ENCODE results near the gene ALG14. TPM values are rescaled to one million over a fixed set of nuclear protein-coding genes. Genes with fewer than 3 reads are reported as not detected.

ALG14 gene
- total RNA-seq (1 to 10 TPM in 2 of 4 donors, under 1 TPM in 2; 0.55 to 1.8 (median 1.1) TPM), polyA plus RNA-seq (1 to 10 TPM; 1.8 to 2.7 (median 1.8) TPM)

GRCh38 chr1:95072532-95073419 lies at the start of gene ALG14:
Gene ALG14, minus strand, starts transcription at chr1:95072951. Its CDS starts 53 bp downstream, at chr1:95072898.
- peak within 1 kb of the TSS; percentile 86 to 93 (median 92) for H3K27ac ChIP-seq
- H3K4me1 ChIP-seq: peaks cover 0 to 14% (median 10%) of the 10 kb centered on the region in 4 donors
- WGBS, 2 donors: 0% methylated on average over 53 of the region's 53 CpGs
- no peaks in the 10 kb centered on the region for H3K27me3 ChIP-seq
- H3K36me3 ChIP-seq: no peaks in the 10 kb centered on the region
- no peaks in the 10 kb centered on the region for H3K9me3 ChIP-seq
- intact Hi-C loops (cut with DNase I): loop anchor here (1.0 to 2.0 kb wide), 2 partner anchors 44 to 162 kb away; partner anchors contain the start of genes RWDD3 and TLCD4
- DNase-seq: peak; percentile 97
- H3K4me3 ChIP-seq: peak within 1 kb of the TSS; percentile 59 to 76 (median 73)
- TF ChIP-seq POLR2A (IDR thresholded peaks at IDR 0.05) (peak; percentile 85 to 93), POLR2AphosphoS5 (IDR thresholded peaks at IDR 0.05) (peak; percentile 89 to 98 (median 95)), CTCF (IDR thresholded peaks at IDR 0.05) (no peak), EP300 (IDR thresholded peaks at IDR 0.05) (no peak)

DNA sequence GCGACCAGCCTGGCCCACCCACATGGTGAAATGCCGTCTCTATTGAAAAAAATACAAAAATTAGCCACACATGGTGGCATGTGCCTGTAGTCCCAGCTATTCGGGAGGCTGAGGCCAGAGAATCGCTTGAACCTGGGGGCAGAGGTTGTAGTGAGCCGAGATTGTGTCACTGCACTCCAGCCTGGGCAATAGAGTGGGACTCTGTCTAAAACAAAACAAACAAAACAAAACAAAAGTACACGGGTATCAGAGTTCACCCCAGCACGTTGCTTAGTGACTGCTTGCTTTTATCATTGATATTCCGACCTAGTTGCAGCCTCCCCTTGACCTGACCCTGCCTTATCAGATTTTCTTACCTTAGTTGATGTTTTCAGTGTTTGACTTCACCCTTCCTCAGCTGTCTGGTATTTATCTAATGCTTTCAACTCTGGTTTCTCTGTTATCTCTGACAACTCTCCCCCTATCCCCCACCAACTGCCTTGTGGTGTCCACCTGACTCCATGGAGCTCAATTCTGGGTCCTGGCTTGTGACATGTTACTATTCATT lies 49.5 kb upstream of the ALG14 start:
- WGBS, 2 donors: 36 to 77% methylated on average over 8 of the region's 8 CpGs
- TF ChIP-seq CTCF (IDR thresholded peaks at IDR 0.05) (no peak), POLR2AphosphoS5 (IDR thresholded peaks at IDR 0.05) (no peak), POLR2A (IDR thresholded peaks at IDR 0.05) (no peak), EP300 (IDR thresholded peaks at IDR 0.05) (no peak)
- DNase-seq: no peak
- no peak overlapping the region for H3K4me3 ChIP-seq
- no peaks in the 10 kb centered on the region for H3K9me3 ChIP-seq
- H3K4me1 ChIP-seq: peaks cover 0 to 15% (median 8%) of the 10 kb centered on the region in 4 donors
- H3K27ac ChIP-seq: no peak overlapping the region
- H3K27me3 ChIP-seq: no peaks in the 10 kb centered on the region
- intact Hi-C loops (cut with DNase I): no loop called here
- H3K36me3 ChIP-seq: no peaks in the 10 kb centered on the region

GRCh38 chr1:95119273-95119672 lies 46.5 kb upstream of the ALG14 start:
- H3K4me1 ChIP-seq: peaks cover 0 to 22% (median 13%) of the 10 kb centered on the region in 4 donors
- no peak overlapping the region for H3K4me3 ChIP-seq
- no peak for TF ChIP-seq POLR2A (IDR thresholded peaks at IDR 0.05)
- TF ChIP-seq EP300 (IDR thresholded peaks at IDR 0.05): no peak
- no peak for TF ChIP-seq POLR2AphosphoS5 (IDR thresholded peaks at IDR 0.05)
- no peak for TF ChIP-seq CTCF (IDR thresholded peaks at IDR 0.05)
- H3K9me3 ChIP-seq: no peaks in the 10 kb centered on the region
- DNase-seq: no peak
- no peaks in the 10 kb centered on the region for H3K36me3 ChIP-seq
- no peaks in the 10 kb centered on the region for H3K27me3 ChIP-seq
- intact Hi-C loops (cut with DNase I): loop anchor here (5.0 kb wide), 1 partner anchor 58 kb away; no protein-coding TSS in a partner anchor
- no peak overlapping the region for H3K27ac ChIP-seq

DNA sequence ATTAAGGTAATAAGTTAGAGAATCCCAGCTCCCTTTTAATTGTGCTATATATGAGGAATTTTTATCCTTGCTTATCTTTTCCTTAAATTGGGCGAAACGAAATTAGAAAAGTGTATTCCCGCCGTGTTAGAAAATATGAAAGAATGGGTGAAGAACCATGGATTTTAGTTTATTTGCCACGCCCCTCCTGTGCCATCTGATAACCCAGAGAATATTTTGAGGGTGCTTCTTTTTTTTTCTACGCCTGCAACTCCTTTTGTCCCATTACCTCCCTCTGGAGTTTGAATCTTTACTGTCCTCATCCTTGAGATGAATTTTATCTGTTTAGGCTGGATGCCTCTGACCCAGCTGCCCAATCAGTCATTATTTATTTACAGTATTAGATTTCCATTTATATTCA lies 46.0 kb upstream of the ALG14 start:
- no peaks in the 10 kb centered on the region for H3K9me3 ChIP-seq
- DNase-seq: no peak
- no peaks in the 10 kb centered on the region for H3K36me3 ChIP-seq
- no peak overlapping the region for H3K27ac ChIP-seq
- TF ChIP-seq CTCF (IDR thresholded peaks at IDR 0.05) (no peak), POLR2AphosphoS5 (IDR thresholded peaks at IDR 0.05) (no peak), POLR2A (IDR thresholded peaks at IDR 0.05) (no peak), EP300 (IDR thresholded peaks at IDR 0.05) (no peak)
- 88 to 95% methylated on average over 6 of the region's 6 CpGs for WGBS, 2 donors
- H3K4me1 ChIP-seq: peaks cover 0 to 22% (median 13%) of the 10 kb centered on the region in 4 donors
- no peak overlapping the region for H3K4me3 ChIP-seq
- H3K27me3 ChIP-seq: no peaks in the 10 kb centered on the region
- intact Hi-C loops (cut with DNase I): loop anchor here (5.0 kb wide), 1 partner anchor 59 kb away; no protein-coding TSS in a partner anchor
